GDM1 (cell line): Measurements from ENCODE around the gene SNAI3.

Source experiments
- DNase-seq: peaks from one replicate; lab custom pipeline; 2025; lab: John Stamatoyannopoulos, UW

The SNAI3 gene

DNA sequence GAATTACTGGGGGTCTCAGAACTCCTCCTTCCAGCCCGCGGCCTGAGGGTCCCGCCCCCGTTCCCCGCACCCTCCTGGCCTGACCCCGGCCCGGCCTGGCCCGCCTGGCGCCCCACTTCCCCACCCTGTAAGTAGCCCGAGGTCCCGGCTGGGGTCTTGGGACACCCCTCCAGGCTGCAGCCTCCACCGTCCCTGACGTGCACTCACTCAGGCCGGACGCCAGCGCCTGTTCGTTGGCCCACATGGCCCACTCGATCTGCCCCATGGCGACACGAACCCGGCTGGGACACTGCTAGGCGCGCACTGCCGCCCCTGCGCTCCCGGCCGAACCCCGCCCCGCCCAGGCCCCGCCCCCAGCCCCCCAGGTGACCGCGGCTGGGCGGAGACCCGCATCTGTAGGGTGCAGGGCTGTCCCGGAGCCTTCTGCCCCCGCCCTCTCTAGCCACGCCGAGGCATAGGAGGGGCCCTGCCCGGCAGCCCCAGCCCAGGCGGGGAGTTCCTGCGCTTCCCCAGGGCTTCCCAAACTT is 35.5 kb downstream of the SNAI3 start, which contains the start of gene CYBA:
TSS of gene CYBA (minus strand) at position 305 of the 527 bp plus-strand sequence. CDS start at position 265, 40 bp downstream.
- DNase-seq: peak; percentile 59

DNA sequence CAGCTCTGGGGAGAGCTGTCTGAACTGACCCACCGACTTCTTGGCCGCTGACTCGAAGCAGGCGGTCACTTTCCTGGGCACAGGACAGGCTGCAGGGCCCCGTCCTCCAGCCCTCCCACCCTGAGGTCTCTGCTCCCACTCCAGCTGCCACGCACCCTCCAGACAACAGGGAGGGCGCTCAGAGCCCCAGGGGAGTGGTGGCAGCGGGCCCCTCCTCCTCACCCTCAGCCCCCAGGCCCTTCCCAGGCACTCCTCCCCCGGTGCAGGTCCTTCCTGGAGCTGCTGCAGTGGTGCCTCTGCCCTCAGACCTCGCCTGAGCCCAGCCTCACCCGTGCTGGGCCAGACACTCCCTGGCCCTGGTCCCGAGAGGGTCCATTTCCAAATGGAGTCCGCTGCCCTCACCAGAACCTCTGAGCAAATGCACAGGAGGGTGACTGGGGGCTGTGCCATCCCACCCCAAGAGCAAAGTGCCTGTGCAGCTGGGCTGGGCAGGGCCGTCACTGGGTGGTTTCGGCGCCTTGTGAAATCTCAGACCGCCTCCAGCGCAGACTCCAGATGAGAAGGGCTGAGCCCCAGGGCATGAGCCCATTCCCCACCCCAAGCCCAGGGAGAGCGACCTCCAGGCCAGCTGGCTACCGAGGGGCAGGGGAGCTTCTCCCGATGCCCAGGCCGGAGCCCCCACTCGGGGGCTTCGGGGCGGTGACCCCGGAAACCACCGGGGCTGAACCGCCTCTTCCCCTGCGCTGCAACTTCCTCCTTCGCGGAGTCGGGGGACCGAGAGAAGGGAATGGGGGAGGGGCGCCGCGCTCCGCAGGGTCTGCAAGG is 36.2 kb downstream of the SNAI3 start:
- no peak for DNase-seq

DNA sequence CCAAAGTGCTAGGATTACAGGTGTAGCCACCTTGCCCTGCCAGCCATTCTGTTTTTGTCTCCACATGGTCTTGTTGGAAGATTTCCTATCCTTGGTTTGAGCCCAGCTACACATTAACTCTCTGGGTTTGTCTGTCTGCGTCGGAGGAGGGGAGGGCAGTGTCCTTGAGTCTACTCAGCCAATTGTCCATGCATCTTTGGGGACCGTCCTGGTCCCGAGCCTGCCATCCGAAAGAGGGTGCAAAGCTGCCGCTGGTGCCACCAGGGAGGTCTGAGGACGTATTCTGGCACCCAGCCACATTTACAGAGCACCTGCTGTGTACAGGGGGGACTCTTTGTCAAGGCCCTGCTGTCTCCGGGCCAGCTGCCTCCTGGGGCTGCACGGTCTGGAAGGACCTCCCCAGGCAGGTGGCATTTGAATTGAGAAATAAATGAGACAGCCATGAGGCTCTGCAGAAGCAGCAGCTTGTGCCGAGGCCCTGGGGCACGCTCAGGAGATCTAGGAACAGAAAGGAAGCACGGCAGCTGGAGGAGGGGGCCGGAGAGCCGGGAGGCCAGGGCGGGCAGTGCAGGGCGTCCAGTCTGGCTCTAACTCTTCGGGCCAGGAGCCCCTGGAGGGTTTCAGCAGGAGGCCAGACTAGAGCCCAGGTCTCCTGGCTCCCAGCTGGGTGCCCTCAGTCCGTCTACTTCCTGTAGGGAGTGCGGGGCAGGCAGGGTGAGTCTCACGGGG is 36.9 kb downstream of the SNAI3 start:
- no peak for DNase-seq

DNA sequence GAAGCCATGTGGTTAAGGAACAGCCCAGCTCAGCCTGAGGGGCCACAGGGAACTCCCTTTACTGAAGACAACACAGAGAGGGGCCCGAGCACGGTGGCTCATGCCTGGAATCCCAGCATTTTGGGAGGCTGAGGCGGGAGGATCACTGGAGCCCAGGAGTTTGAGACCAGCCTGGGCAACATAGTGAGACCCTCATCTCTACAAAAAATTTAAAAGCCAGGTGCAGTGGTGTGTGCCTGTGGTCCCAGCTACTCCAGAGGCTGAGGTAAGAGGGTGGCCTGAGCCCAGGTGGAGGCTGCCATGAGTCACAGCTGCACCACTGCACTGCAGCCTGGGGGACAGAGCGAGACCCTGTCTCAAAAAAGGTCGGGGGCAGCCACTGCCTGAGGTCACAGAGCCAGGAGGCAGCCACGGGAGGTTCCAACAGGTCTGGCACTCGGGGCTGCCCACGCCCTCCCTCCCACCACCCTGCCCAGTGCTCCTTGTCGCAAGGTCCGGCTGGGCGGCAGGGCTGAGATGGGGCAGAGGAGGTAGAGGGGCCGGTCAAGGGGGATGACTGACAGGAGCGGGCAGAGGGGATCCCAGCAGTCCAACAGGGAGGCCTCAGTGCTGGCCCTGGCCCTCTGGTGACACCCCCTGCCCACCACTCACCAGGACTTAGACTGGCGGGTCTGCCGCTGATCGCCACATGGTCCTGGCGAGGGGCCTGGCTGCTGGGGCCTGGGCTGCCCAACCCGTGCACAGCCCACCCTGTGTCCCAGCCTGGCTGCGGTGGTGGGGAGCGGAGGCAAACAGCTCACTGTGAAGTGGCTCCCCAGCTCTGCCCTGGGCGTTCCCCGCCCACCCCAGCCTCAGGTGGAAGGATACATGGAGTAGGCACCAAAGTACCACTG is 38.9 kb downstream of the SNAI3 start:
- no peak for DNase-seq

DNA sequence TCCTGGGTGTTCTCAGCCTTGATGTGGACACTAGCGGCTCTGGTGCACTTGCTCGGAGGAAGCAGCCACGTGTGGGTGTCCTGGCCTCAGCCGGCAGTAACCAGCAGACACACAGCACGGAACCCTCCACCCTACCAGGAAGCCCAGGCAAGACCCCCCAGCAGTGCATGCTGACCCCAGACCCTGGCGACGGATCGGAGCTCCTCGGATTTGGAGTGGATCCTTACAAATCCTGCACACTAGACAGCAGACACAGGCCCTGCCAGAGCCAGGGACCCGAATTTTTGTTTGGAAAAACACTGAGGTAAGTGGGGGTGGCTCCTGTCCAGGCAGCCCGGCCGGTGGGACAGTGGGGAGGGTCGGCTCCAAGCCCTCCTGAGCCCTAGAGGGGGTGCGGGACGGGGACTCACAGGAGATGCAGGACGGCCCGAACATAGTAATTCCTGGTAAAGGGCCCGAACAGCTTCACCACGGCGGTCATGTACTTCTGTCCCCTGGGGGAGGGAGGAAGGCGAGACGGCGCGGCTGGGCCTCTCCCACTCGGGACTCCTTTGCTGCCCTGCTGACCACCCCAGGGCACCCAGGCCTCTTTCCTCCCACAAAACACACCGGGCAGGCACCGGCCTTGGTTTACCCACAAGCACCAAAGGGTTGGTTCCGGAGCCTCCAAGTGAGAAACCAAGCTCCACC is 39.8 kb downstream of the SNAI3 start:
- no peak for DNase-seq

DNA sequence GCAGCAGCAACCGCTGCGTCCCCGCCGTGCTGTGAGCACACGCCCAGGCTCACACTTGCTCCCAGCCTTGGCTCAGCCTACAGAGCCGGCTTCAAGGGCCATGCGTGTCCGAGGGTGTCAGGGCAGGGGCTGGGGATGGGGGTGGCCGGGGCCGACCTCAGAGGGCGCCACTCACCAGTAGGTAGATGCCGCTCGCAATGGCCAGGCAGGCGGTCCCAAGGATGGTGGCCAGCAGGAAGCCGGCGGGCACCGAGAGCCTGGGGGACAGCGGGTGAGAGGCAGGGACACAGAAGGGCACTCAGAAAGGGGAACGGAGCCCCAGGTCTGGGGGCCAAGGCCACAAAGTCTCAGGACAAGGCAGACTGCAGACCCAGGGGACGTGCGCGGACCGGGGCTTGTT is 40.4 kb downstream of the SNAI3 start:
- no peak for DNase-seq

DNA sequence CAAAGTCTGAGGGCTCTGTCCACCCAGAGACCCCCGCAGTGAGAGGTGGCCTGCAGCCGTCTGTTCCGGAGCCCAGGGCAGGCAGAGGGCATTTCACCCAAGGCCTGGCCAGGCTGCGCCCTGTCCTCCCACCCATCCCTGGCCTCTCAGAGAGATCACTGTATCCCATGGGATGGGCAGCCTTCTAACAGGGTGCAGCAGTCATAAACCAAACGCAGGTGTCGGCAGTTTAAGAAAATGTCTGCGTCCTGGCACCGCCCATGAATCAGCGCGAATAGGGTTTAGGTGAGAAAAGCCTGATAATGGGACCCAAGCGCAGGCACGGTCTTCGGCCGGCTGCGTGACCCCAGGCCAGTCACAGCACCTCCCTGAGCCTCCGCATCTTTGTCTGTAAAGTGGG is 40.9 kb downstream of the SNAI3 start:
- no peak for DNase-seq

DNA sequence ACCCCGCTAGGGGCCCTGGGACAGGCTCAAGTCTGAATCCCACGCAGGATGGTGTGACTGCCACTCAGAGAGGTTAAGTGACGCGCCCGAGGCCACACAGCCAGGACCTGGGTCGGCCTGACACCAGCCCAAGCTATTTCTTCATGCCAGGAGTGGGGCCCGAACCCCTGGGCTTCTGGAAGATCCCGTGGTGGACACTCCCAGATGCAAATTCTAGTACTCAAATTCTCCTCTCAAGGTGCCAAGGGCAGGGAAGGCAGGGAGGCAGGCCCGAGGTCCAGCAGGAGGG is 42.7 kb downstream of the SNAI3 start:
- DNase-seq: no peak

DNA sequence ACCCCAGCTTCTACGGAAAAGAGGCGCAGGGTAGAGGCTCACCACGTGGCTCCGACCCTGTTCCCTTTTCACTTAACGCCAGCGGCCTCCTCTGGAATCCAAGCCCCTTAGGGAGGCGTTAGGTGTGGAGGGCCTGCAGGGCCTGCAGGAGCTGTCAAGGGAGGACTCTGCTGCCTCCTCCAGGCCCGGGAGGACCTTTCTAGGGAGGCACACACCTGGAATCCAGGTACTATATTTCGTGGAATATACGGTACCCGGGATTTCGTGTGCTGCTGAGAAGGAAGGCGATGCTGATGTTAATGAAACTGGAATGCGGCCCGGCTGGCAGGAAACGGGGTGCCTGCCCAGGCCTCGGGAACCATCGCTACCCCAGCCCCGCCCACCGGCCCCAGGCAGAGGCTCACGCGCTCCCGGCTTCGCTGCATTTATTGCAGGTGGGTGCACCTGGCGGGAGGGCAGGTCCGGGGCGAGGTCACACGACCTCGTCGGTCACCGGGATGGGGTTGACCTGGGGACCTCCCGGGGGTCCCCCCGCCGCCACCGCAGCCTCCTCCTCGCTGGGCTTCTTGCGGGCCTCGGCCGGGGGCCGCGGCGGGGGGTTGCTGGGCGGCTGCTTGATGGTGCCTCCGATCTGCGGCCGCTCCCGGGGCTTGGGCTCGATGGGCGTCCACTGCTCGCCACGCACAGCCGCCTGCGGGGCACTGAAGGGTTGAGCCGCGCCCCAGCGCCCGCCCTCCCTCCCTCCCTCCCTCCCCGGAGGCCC is 43.2 kb downstream of the SNAI3 start:
- no peak for DNase-seq

DNA sequence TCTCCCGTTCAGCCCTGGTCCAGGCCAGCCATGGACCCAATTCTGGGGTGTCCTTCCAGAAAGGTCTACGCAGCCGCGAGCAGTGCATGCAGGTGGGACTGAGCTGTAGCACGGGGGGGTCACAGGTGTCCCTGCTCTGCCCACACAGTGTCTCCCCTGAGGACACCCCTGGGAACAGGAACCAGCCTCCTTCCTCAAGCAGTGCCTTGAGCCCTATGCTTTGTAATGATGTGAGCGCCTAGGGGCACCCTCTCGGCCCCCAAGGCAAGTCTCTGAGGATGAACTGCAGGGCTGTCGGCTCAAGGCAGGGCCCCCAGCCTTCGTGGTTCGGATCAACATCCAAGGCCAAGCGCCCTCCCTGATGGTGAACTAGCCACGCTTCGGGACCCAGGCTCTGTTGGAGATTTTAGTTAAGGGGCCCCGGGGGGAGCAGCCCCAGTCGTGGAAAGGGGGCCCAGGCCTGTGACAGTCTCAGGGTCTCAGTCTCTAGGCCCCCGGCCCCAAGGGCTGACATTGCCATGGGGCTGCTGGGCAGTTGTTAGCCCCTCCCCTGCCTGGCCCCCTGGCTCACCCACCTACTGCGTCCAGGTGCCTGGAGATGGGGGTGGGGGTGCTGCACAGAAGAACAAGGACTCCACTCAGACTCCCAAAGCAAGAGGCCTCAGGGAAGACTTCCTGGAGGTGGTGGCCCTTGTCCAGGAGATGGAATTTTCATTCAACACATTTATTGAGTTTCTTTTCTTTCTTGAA is 45.6 kb downstream of the SNAI3 start:
- no peak for DNase-seq

DNA sequence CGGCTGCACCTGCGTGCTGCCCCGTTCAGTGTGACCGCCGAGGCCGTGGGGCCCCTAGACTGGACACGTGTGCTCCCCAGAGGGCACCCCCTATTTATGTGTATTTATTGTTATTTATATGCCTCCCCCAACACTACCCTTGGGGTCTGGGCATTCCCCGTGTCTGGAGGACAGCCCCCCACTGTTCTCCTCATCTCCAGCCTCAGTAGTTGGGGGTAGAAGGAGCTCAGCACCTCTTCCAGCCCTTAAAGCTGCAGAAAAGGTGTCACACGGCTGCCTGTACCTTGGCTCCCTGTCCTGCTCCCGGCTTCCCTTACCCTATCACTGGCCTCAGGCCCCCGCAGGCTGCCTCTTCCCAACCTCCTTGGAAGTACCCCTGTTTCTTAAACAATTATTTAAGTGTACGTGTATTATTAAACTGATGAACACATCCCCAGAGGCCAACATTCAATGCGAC is 46.2 kb downstream of the SNAI3 start:
- no peak for DNase-seq

DNA sequence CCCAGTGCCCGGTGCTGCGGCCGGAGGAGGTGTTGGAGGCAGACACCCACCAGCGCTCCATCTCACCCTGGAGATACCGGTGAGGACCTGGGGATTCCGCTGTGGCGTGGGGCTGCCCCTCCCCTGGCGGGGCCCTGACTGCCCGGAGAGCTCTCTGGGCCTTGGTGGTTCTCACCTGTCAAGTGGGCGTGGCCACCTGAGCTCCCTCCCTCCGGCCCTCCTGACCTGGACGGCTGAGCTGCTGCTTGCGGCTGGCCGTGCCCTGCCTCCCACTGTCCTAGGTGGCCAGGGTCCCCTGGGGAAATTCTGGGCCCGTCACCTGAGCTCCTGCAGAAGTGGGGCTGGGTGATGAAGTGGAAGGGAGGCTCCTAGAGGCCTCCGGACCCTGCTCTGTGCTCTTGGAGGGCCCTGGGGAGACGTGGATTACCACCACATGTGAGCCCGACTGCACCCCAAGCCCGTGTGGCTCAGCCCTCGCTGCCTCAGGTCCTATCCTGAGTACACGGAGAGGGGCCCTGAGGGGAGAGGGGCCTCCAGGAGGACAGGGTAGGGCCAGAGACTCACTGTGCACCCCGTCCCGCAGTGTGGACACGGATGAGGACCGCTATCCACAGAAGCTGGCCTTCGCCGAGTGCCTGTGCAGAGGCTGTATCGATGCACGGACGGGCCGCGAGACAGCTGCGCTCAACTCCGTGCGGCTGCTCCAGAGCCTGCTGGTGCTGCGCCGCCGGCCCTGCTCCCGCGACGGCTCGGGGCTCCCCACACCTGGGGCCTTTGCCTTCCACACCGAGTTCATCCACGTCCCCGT is 46.9 kb downstream of the SNAI3 start:
- no peak for DNase-seq

DNA sequence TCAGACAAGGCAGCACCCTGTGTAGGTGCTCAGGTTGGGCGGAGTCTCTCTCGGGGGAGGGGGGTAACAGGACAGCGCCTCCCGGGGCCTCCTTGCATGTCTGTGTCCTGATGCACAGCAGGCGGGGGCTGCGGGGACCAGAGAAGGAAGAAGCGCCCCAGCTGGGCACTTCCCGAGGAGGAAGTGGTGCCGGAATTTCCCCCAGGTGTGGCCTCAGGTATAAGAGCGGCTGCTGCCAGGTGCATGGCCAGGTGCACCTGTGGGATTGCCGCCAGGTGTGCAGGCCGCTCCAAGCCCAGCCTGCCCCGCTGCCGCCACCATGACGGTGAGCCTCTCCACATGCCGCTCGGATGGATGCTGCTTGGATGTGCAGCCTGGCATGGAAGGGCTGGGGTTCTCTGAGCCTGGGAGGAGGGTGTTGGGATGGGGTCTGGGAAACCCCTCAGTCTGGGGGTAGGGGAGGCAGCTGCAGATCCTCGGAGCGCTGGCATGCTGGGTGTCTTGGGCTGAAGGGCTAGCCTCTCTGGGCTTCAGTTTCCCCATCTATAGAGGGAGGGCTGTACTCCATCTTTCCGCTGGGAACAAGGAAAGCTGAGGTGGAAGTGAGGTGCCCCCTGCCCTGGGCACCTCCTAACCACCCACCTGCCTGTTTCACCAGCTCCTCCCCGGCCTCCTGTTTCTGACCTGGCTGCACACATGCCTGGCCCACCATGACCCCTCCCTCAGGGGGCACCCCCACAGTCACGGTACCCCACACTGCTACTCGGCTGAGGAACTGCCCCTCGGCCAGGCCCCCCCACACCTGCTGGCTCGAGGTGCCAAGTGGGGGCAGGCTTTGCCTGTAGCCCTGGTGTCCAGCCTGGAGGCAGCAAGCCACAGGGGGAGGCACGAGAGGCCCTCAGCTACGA is 47.7 kb downstream of the SNAI3 start, which contains the start of gene IL17C:
TSS of gene IL17C (plus strand) at position 250 of the 908 bp plus-strand sequence. CDS start at position 320, 70 bp downstream.
- DNase-seq: no peak

DNA sequence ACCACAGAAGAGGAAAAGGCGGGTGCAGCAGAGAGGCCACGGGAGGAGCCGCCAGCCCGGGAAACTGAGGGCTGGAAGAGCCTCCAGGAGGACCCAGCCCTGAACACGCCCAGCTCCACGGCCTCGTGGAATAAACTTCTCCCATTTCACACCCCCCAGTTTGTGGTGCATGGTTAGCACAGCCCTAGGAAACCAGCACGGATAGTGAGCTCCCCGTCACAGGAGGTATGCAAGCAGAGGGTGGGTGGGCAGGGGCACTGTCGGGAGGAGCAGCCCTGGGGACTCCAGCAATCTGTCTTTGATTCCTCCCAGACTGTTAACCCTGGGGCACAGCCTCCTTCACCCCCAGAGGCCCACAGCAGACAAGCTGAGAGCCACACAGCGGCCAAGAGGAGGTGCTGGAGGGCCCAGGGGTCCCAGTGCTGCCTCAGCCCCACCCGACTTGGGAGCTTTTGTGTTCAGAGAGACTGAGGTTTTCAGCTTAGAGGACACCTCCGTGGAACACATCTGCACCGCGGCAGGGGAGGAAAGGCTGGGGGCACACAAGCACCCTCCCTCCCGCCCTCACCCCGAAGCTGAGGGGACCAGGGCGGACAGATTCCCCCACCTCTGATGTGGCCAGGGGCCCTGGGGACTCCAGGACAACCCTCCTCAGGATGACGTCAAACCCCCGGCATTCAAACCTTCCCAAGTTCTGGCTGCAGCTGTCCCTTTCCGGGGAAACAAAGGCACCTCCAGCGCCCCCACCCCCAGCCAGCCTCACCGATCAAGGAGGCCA is 49.6 kb downstream of the SNAI3 start:
- DNase-seq: no peak

DNA sequence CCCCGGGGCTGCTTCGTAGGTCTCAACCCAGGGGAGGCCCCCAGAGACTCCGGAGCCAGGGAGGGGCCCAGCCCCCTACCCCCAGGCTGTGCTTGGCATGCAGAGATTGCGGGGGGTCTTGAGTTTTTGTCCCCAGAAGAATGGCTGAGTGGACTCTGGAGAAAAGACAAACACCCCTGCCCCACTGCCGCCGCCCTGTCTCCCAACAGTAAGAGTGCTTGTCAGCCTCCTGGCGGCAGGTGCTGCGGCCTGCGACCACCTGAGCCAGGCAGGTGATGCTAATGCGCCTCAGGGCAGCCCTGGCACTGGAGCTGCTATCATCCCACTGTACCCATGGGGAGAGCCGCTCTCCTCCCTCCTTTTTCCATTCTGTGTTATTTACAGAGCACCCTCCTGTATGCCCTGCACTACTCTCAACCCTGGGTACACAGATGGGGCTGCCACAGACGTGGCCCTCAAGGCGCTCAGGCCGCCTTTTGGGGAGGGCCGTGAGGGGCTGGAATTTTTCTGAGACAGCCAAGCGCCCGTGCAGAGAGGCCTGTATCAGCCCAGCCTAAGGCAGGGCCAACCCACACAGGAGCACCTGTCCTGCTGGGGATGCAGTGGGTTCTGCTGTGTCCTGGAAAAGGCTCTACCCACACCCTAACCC is 50.5 kb downstream of the SNAI3 start:
- DNase-seq: no peak

DNA sequence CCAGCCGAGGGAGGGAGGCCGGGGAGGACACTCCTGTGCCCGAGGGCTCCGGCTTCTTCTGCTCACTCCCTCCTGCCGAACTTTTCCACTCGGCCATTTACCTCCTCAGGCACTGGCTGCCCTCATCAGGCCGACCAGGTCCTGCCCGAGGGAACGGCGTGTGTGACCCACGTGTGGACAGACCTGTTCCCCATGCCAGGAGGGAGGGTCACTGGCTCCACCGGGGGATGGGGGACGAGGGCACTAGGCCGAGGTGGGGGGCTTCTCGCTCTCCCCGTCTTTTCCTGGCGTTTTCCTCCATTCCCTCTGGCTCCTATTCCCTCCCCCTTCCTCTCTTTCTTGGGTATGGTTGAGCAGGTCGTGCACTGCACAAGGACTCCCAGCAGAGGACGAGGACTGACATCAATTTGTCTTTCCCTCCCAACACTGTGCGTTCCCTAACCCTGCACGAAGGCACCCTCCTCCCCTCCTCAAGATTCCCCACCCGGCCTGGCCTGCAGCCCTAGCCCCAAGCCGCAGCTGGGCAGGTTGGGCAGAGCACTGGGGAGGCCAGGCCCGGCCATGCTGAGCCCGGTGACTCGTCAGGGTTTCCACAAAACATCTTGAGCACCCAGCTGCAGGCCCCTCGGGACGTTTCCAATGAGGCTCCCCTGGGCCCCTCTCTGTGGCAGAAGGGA is 51.2 kb downstream of the SNAI3 start:
- no peak for DNase-seq
